HK-2 (cell line): ENCODE data around the gene NUDT10.
"Not testable (repeated sequence)": the region's sequence is repeated elsewhere in the genome, so short reads cannot be mapped to it uniquely, and the experiment has no call there.

ENCODE experiments used
- DNase-seq: peaks from one replicate; pipeline ENCODE4 v3.0.0-alpha.2; 2018; ENCODE audit not compliant: unreplicated experiment

NUDT10 gene

GRCh38 chrX:51332188-51332942 lies at the start of gene NUDT10:
Gene NUDT10 (plus strand): TSS chrX:51332822. CDS start chrX:51332966, 144 bp downstream.
- DNase-seq = peak; percentile 24

GRCh38 chrX:51292421-51292820 lies 40.2 kb upstream of the NUDT10 start:
- no peak for DNase-seq

- DNase-seq = no peak
Observed at GRCh38 chrX:51296138-51296537, 36.5 kb upstream of the NUDT10 start.

- DNase-seq = no peak
Observed at GRCh38 chrX:51316271-51316670, 16.4 kb upstream of the NUDT10 start.

- not testable (repeated sequence) for DNase-seq
Observed at GRCh38 chrX:51332943-51333785, 542 bp downstream of the NUDT10 start.

GRCh38 chrX:51334276-51334675 lies 1.7 kb downstream of the NUDT10 start:
- DNase-seq = no peak

- DNase-seq = no peak
Observed at GRCh38 chrX:51336584-51336983, 4.0 kb downstream of the NUDT10 start.

- DNase-seq = no peak
Observed at GRCh38 chrX:51361251-51361650, 28.6 kb downstream of the NUDT10 start.

GRCh38 chrX:51376672-51377071 lies 44.0 kb downstream of the NUDT10 start:
- no peak for DNase-seq
